Body of pancreas (tissue), 4 donors: ENCODE measurements around the gene TEAD1. TPM values are rescaled to one million over a fixed set of nuclear protein-coding genes. Genes with fewer than 3 reads are reported as not detected.

Experiments used
- ATAC-seq: fragments of 150-250 bp; one replicate; pipeline ENCODE4 v1.9.1; 2016
- DNase-seq, 4 donors: peaks; one replicate each; pipeline ENCODE4 v3.0.0-alpha.2; 2019
- H3K27ac ChIP-seq, 4 donors: fragments of 200-600 bp; sonication (generic); 1 replicate in 3 of 4; 2 replicates in 1 of 4; pipeline versions ENCODE4 v1.5.1 to v1.6.1; 2016 to 2019; ENCODE audit warnings: mild to moderate bottlenecking in 1 of 4, mixed read lengths in 1 of 4, moderate library complexity in 1 of 4
- H3K27me3 ChIP-seq, 2 donors: fragments of 200-600 bp; sonication (generic); one replicate each; pipeline ENCODE4 v1.6.0; 2016; ENCODE audit warnings: mild to moderate bottlenecking in 1 of 2
- H3K36me3 ChIP-seq, 2 donors: fragments of 200-600 bp; sonication (generic); replicated peaks in 1 of 2; 2 replicates each; pipeline ENCODE4 v1.5.1; 2016; ENCODE audit warnings: low read depth in 2 of 2; ENCODE audit not compliant: insufficient read depth in 1 of 2
- H3K4me1 ChIP-seq: fragments of 200-600 bp; sonication (generic); one replicate; pipeline ENCODE4 v1.6.0; 2016
- H3K4me3 ChIP-seq, 2 donors: fragments of 200-600 bp; sonication (generic); 1 replicate in 1 of 2; 2 replicates in 1 of 2; pipeline ENCODE4 v1.5.1; 2016 to 2019
- H3K9me3 ChIP-seq, 3 donors: fragments of 200-600 bp; sonication (generic); 1 replicate in 2 of 3; 2 replicates in 1 of 3; pipeline ENCODE4 v1.5.1; 2016
- CTCF ChIP-seq, 7 experiments: fragments of 450-650 bp in 4 of 7; fragments of 200-600 bp in 3 of 7; sonication (generic) in 3 of 7; IDR thresholded peaks; one replicate each; pipeline ENCODE4 v1.5.1; 2016 to 2019; ENCODE audit warnings: antibody characterized with exemption in 7 of 7
- POLR2A ChIP-seq, 3 donors: fragments of 450-650 bp; IDR thresholded peaks; one replicate each; pipeline ENCODE4 v1.6.1; 2016; ENCODE audit warnings: antibody characterized with exemption in 3 of 3, mild to moderate bottlenecking in 2 of 3
- WGBS, 2 donors: methylation state at CpG; one replicate each; pipeline ENCODE4 v1.1.5; 2017; 5-methylcytosine and 5-hydroxymethylcytosine counted together
- intact Hi-C: fragments of 100-400 bp; cut with DNase I; formaldehyde crosslinking; loops from one replicate; pipeline ENCODE4 v1.15.1; 2023
- total RNA-seq, 2 donors: library from RNA; depleted of rRNA; stranded (reverse); fragments of >200 nt; gene quantifications; one replicate each; pipeline ENCODE4 v1.1.0, GENCODE V29; 2016

Gene TEAD1
- total RNA-seq, 2 donors from 2014 or later = 36.9 to 55.0 TPM

GRCh38 chr11:12968101-12968500, 293.9 kb downstream of the TEAD1 start:
- intact Hi-C loops = loop anchor here (5.0 to 10.0 kb wide), 2 partner anchors 214 to 377 kb away; no protein-coding TSS in a partner anchor
- Histone ChIP-seq H3K4me1 (peaks cover 8% of the 10 kb centered on the region), H3K27ac (no peak overlapping the region), H3K4me3 (no peak overlapping the region), H3K27me3 (no peaks in the 10 kb centered on the region), H3K36me3 (no peaks in the 10 kb centered on the region), H3K9me3 (no peaks in the 10 kb centered on the region)
- ATAC-seq (no peak), DNase-seq (no peak)
- TF ChIP-seq POLR2A (IDR thresholded peaks at IDR 0.05) = no peak
- TF ChIP-seq CTCF (IDR thresholded peaks at IDR 0.05) = no peak
- WGBS, 2 donors = 75 to 86% methylated on average over 1 of the region's 1 CpG

DNA sequence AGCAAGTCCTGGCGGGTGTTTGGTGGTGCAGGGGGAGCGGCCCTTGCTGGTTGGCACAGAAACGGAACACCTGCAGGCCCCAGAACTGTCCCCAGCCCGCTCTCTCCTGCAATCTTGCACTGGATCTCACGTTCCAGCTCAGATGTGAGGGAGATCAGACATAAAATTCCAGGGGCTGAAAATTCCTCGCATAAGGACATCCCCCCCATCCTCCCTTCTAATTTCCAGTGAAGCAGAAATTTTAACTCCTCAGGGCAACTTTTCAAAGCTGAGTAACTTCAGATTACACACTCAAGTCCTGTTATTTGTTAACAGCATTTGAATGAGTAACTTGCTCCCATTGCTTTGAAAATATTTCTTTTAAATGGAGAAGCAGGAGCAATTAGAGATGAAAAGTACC, 294.6 kb downstream of the TEAD1 start:
- 72 to 84% methylated on average over 3 to 5 of the region's 6 CpGs for WGBS, 2 donors
- Histone ChIP-seq H3K9me3 (no peaks in the 10 kb centered on the region), H3K36me3 (no peaks in the 10 kb centered on the region), H3K27ac (no peak overlapping the region), H3K27me3 (no peaks in the 10 kb centered on the region), H3K4me3 (no peak overlapping the region), H3K4me1 (peaks cover 7% of the 10 kb centered on the region)
- ATAC-seq (no peak), DNase-seq (no peak)
- TF ChIP-seq CTCF (IDR thresholded peaks at IDR 0.05) (no peak), POLR2A (IDR thresholded peaks at IDR 0.05) (no peak)
- intact Hi-C loops = loop anchor here (5.0 to 10.0 kb wide), 2 partner anchors 213 to 376 kb away; no protein-coding TSS in a partner anchor

DNA sequence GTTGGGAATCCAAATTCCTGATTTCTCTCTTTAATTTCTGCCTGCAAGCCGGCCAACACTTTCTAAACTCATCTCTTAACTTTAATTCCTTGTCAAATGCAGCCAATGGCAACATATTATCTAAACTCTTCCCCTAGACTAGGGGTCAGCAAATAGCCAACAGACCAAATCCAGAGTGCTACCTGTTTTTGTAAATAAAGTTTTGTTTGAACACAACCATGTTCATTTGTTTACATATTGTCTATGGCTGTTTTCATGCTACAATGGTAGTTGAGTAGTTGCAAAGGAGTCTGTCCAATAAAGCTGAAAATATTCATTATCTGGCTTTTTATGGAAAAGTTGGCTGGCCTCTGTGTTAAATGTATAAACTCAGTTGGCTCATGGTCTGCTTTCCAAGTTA, 297.7 kb downstream of the TEAD1 start:
- Histone ChIP-seq H3K27me3 (no peaks in the 10 kb centered on the region), H3K27ac (no peak overlapping the region), H3K4me1 (no peaks in the 10 kb centered on the region), H3K4me3 (no peak overlapping the region), H3K36me3 (no peaks in the 10 kb centered on the region), H3K9me3 (no peaks in the 10 kb centered on the region)
- ATAC-seq (no peak), DNase-seq (no peak)
- TF ChIP-seq POLR2A (IDR thresholded peaks at IDR 0.05) (no peak), CTCF (IDR thresholded peaks at IDR 0.05) (no peak)
- intact Hi-C loops = no loop called here
- 85 to 93% methylated on average over 1 of the region's 1 CpG for WGBS, 2 donors

DNA sequence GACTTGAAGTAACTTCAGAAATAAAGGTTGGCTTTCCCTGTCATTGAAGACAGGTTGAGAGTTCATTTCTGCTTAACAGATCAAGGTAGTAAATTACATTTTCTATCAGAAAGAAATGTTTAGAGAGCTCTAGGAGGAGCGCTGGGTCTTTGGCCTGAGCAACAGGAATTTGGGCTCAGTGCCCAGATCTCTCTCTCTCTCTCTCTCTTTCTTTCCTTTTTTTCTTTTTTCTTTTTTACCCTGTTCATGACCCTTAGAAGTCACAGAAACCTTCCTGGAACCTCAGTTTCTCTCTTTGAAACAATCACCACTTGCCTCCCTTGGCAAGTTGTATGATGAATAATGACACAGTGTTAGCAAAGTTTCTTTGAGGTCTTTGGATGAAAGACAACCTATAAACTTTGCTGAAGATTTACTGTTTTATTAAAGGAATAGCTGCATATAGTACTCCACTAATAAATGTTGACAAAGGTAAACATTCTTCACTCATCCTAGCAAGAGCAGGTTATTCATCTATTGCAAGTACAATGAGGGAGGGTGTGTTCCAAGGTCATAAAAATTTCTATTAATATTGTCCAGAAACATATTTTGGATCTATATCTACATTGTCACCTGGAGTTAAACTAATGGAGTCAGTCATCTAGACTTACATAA, 299.4 kb downstream of the TEAD1 start:
- Histone ChIP-seq H3K4me1 (no peaks in the 10 kb centered on the region), H3K9me3 (no peaks in the 10 kb centered on the region), H3K27me3 (no peaks in the 10 kb centered on the region), H3K4me3 (no peak overlapping the region), H3K27ac (no peak overlapping the region), H3K36me3 (no peaks in the 10 kb centered on the region)
- TF ChIP-seq POLR2A (IDR thresholded peaks at IDR 0.05) (no peak), CTCF (IDR thresholded peaks at IDR 0.05) (no peak)
- 51 to 52% methylated on average over 1 of the region's 1 CpG for WGBS, 2 donors
- DNase-seq (peak in 1 of 4 donors; percentile 16), ATAC-seq (no peak)
- intact Hi-C loops = no loop called here

DNA sequence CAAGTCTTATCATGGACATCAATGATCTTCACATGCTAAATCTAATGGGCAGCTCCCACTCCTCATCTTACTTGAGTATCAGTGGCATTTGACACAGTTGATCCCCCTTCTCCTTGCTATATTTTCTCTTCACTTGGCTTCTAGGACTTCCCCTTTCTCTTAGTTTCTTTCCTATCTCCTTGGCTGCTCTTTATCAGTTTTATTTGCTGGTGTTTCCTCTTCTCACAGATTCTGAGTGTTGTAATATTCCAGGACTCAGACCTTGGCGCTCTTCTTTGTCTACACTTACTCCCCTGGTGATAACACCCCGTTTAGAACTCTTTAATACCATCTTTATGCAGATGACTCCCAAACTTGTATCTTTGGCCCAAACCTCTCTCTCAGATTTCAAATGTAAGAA, 301.0 kb downstream of the TEAD1 start:
- H3K4me3 ChIP-seq = no peak overlapping the region
- H3K9me3 ChIP-seq = no peaks in the 10 kb centered on the region
- no peak overlapping the region for H3K27ac ChIP-seq
- no peaks in the 10 kb centered on the region for H3K36me3 ChIP-seq
- intact Hi-C loops = no loop called here
- no peaks in the 10 kb centered on the region for H3K4me1 ChIP-seq
- ATAC-seq (no peak), DNase-seq (no peak)
- WGBS, 2 donors = 28 to 42% methylated on average over 2 of the region's 2 CpGs
- H3K27me3 ChIP-seq = no peaks in the 10 kb centered on the region
- TF ChIP-seq CTCF (IDR thresholded peaks at IDR 0.05) = no peak
- no peak for TF ChIP-seq POLR2A (IDR thresholded peaks at IDR 0.05)
